T47D (cell line): Measurements from ENCODE around the gene ROBO3.

Source experiments
- DNase-seq, 2 experiments: peaks; one replicate each; pipeline versions ENCODE4 v3.0.0 to v3.0.0-alpha.2; 2011 to 2012; ENCODE audit warnings: low read depth in 1 of 2, low spot score in 1 of 2
- JUND ChIP-seq: IDR thresholded peaks from 2 replicates; pipeline ENCODE4 v1.6.1; 2012; ENCODE audit warnings: low read depth
- in situ Hi-C: cut with HindIII; loops from 2 replicates; pipeline ENCODE4 v1.10.0; 2016; ENCODE audit warnings: low sequenced_read_pairs, low pct_unique_long_range_greater_than_20kb

Gene ROBO3

DNA sequence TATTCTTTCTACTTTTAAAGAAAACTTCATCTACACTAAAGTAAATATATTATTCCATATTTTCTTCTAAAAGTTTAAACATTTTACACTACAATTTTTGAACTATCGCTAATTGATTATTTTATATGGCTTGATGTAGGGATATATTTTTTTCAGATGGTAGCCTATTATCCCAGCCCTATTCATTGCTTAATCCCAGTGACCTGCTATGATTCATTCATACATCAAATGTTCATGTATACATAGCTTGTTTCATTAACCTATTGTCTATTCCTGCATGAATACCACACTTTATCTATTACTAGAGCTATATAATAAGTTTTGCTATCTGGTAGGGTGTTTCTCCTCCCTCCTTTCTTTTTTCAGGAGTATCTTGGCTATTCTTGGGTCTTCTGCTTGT lies 37.4 kb downstream of the ROBO3 start:
- TF ChIP-seq JUND, result no peak
- in situ Hi-C loops, result no loop called here
- DNase-seq, result no peak

- no peak for TF ChIP-seq JUND
- in situ Hi-C loops, result no loop called here
- DNase-seq, result peak in 1 of 2 experiments; percentile 33
Measured at GRCh38 chr11:124915541-124916369, 50.5 kb downstream of the ROBO3 start.

DNA sequence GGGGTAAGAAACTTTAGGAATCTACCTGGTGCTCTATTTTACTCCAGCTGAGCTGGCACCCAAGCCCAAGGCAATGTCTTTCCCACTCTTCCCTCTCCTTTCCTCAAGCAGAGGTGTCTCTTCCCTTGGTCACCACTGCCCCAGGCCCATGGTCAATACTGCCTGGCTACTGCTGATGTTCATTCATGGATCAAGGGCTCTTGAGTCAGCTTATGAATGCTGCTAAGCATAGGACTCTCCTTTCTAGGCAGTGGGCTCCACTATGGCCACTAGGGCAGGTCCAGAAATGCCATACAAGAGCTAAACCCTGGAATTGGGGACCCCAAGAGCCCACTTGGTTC lies 51.1 kb downstream of the ROBO3 start:
- DNase-seq, result no peak
- in situ Hi-C loops, result no loop called here
- no peak for TF ChIP-seq JUND

DNA sequence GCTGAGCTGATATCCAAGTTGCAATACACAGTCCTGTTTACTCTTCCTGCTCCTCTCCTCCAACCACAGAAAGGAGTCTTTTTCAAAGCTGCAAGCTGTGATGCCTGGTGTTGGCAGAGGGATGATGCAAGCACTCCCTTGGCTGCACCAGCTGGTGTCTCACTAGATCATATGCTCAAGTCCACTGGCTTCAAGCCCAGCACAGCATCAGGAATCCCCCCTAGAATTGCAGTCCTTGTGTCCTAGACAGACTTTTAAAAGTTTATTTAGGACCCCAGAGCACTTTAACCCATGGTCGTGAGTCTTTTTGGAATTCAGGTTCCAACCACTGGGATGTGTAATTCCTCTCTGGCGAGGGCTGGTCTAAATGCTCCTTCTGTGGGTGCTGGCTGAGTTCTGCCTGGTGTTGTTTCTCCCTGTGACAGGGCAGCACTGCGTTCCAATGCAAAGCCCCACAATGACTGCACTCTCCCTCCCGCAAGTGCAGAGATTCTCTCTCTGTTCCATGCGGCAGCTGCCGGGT lies 51.9 kb downstream of the ROBO3 start:
- no peak for TF ChIP-seq JUND
- DNase-seq, result no peak
- in situ Hi-C loops, result no loop called here

- DNase-seq, result no peak
- in situ Hi-C loops, result no loop called here
- TF ChIP-seq JUND, result no peak
Measured at GRCh38 chr11:124918950-124919349, 53.7 kb downstream of the ROBO3 start, which contains the start of gene HEPN1. TSS of gene HEPN1 (plus strand) at chr11:124919250.

DNA sequence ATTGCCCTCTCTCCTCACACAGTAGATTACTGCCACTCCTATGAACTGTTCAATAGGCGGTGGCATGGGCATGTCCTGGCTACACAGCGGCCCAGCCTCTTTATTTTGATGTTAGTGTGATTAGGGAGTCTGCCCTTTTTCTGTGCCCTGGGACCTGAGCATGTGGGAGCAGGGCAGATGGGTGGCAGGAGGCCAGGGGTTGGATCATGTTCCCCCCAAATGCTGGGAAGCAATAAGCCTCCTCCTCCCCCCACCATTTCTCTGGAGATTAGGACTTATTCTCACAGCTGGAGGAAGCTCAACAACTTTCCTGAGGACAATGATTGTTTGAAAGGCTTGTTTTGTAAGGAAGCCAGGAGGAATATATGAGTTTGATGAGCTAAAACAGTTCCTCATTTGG lies 54.7 kb downstream of the ROBO3 start:
- DNase-seq, result no peak
- in situ Hi-C loops, result no loop called here
- TF ChIP-seq JUND, result no peak

- DNase-seq, result no peak
- in situ Hi-C loops, result no loop called here
- no peak for TF ChIP-seq JUND
Measured at GRCh38 chr11:124920356-124920755, 55.1 kb downstream of the ROBO3 start.

DNA sequence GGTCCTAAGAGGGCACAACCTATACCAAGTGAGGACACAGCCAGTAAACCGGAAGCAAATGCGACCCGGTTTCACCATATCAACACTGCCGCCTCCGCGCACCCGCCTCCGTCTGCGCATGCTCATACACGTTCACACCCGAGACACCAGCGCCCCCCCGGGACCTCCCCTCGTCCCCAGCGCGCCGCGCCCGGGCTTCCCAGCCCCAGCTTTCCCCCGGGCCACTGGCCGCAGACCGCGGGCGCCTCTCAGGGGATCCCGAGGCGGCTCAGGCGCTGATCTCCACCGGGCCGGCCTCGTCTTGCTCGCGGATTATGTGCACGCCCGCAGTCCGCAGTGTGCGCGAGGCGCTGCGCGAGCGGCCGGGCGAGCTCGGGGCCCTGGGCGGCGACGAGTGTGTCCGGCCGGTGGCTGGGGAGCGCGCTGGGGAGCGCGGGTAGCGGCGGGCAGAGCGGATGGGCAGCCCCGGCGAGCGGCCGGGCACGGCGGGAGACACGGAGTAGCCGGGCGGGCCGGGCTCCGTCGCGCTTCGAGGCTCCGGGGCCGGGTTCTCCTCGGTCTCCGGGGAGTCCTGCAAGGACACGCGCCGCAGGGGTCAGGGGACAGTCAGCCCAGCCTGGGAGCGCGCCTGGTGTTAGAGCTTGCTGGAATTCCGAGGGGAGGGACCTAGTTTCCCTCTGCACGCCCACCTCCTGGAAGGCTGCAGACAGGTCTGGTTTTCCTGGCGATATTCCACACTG lies 55.8 kb downstream of the ROBO3 start:
- no peak for DNase-seq
- in situ Hi-C loops, result no loop called here
- no peak for TF ChIP-seq JUND

- no peak for TF ChIP-seq JUND
- in situ Hi-C loops, result no loop called here
- no peak for DNase-seq
Measured at GRCh38 chr11:124922831-124923230, 57.6 kb downstream of the ROBO3 start.

DNA sequence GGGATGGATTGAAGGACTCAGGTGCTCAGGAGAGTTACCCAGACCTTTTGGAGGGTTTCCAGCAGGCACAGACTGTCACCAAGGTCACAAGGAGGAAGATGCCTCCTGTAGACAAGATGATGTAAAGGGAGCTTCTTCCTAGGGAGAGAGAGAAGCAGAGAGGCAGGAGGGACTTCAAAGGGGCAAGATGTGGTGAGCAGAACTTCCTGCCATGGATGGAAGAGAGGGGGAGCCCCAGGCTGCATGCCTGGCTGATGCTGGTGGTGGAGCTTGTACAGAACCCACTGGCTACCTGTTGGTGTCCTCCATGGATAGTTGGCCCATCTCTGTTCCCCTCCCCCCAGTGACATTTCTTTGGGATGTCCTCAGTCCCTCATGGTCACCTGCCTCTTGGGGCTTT lies 58.1 kb downstream of the ROBO3 start:
- no peak for DNase-seq
- no peak for TF ChIP-seq JUND
- in situ Hi-C loops, result no loop called here

- no peak for TF ChIP-seq JUND
- in situ Hi-C loops, result no loop called here
- no peak for DNase-seq
Measured at GRCh38 chr11:124928942-124929665, 63.9 kb downstream of the ROBO3 start.

GRCh38 chr11:124930799-124931198 lies 65.6 kb downstream of the ROBO3 start:
- in situ Hi-C loops, result no loop called here
- no peak for DNase-seq
- TF ChIP-seq JUND, result no peak
